D341Med (cell line): ENCODE results near the gene CNTN6.

Experiments used
- DNase-seq: peaks from one replicate; pipeline ENCODE4 v3.0.0; 2012; ENCODE audit warnings: low spot score

Gene CNTN6

GRCh38 chr3:1179146-1179545, 86.3 kb downstream of the CNTN6 start:
- DNase-seq = no peak

GRCh38 chr3:1183320-1184048, 90.7 kb downstream of the CNTN6 start:
- no peak for DNase-seq

- no peak for DNase-seq
Observed at GRCh38 chr3:1190569-1190968, 97.7 kb downstream of the CNTN6 start.

GRCh38 chr3:1191026-1191425, 98.2 kb downstream of the CNTN6 start:
- no peak for DNase-seq

GRCh38 chr3:1195947-1196346, 103.1 kb downstream of the CNTN6 start:
- no peak for DNase-seq

GRCh38 chr3:1197051-1197450, 104.2 kb downstream of the CNTN6 start:
- no peak for DNase-seq

- no peak for DNase-seq
Observed at GRCh38 chr3:1200371-1200770, 107.5 kb downstream of the CNTN6 start.

GRCh38 chr3:1207904-1208303, 115.1 kb downstream of the CNTN6 start:
- no peak for DNase-seq

GRCh38 chr3:1214933-1215332, 122.1 kb downstream of the CNTN6 start:
- no peak for DNase-seq

GRCh38 chr3:1216856-1217255, 124.0 kb downstream of the CNTN6 start:
- no peak for DNase-seq

GRCh38 chr3:1227111-1227510, 134.3 kb downstream of the CNTN6 start:
- no peak for DNase-seq

- DNase-seq = no peak
Observed at GRCh38 chr3:1228289-1228688, 135.5 kb downstream of the CNTN6 start.

- DNase-seq = no peak
Observed at GRCh38 chr3:1230920-1231319, 138.1 kb downstream of the CNTN6 start.

GRCh38 chr3:1232276-1232675, 139.5 kb downstream of the CNTN6 start:
- DNase-seq = no peak

GRCh38 chr3:1235526-1236120, 142.8 kb downstream of the CNTN6 start:
- no peak for DNase-seq

- no peak for DNase-seq
Observed at GRCh38 chr3:1251282-1252060, 158.6 kb downstream of the CNTN6 start.

- DNase-seq = no peak
Observed at GRCh38 chr3:1252061-1252430, 159.2 kb downstream of the CNTN6 start.

GRCh38 chr3:1262246-1262645, 169.4 kb downstream of the CNTN6 start:
- no peak for DNase-seq

GRCh38 chr3:1263121-1263520, 170.3 kb downstream of the CNTN6 start:
- no peak for DNase-seq

GRCh38 chr3:1269808-1270207, 177.0 kb downstream of the CNTN6 start:
- no peak for DNase-seq

- DNase-seq = no peak
Observed at GRCh38 chr3:1272546-1273265, 179.9 kb downstream of the CNTN6 start.

- no peak for DNase-seq
Observed at GRCh38 chr3:1275495-1275894, 182.7 kb downstream of the CNTN6 start.

- DNase-seq = no peak
Observed at GRCh38 chr3:1287815-1288214, 195.0 kb downstream of the CNTN6 start.
